HL-60 (cell line): ENCODE data around the gene PCSK9.

ENCODE experiments used
- POLR2AphosphoS5 ChIP-seq: IDR thresholded peaks from 2 replicates; pipeline ENCODE4 v1.6.1; 2012; ENCODE audit warnings: low read depth
- TF ChIP-seq, protein P1 (sequence below): IDR thresholded peaks from one replicate; pipeline ENCODE4 v1.5.1; 2011; ENCODE audit warnings: low read length, control low read depth, inconsistent platforms; ENCODE audit not compliant: insufficient read depth
- TF ChIP-seq, protein P2 (sequence below): IDR thresholded peaks from 2 replicates; pipeline ENCODE4 v1.6.1; 2012; ENCODE audit warnings: low read depth; ENCODE audit not compliant: insufficient replicate concordance

DNA sequence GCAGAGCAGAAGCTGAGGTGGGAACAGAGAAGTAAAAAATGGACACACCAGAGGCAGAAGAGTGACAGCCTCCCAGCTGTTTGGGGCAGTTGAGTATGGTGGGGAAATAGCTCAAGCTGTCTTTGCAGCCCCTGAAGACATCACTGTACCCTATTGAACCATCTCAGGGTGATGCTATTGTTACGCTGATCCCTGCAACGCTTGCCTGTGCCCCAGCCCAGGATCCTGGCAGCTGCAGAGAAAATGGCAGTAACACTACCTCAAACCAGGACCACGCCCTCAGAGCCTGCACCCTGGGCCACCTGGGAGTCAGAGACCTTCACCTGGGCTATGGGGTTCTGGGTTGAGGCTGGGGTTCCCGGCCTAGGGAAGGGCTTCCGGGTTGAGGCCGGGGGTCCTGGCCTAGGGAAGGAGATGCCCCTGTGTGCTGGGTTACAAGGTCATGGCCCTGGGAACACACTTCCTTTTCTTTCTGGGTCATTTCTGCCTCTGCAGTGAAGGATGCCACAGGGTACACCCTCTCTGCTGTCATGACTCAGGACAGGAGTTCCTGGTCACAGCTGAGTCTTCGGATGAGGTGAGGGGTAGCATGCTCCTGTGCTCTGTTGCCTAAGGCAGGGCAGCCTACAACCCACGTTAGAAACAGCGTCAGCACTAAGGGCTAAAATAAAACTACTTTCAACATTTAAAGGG, 29.0 kb upstream of the PCSK9 start:
- TF ChIP-seq, protein P1, sequence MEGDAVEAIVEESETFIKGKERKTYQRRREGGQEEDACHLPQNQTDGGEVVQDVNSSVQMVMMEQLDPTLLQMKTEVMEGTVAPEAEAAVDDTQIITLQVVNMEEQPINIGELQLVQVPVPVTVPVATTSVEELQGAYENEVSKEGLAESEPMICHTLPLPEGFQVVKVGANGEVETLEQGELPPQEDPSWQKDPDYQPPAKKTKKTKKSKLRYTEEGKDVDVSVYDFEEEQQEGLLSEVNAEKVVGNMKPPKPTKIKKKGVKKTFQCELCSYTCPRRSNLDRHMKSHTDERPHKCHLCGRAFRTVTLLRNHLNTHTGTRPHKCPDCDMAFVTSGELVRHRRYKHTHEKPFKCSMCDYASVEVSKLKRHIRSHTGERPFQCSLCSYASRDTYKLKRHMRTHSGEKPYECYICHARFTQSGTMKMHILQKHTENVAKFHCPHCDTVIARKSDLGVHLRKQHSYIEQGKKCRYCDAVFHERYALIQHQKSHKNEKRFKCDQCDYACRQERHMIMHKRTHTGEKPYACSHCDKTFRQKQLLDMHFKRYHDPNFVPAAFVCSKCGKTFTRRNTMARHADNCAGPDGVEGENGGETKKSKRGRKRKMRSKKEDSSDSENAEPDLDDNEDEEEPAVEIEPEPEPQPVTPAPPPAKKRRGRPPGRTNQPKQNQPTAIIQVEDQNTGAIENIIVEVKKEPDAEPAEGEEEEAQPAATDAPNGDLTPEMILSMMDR = no peak
- TF ChIP-seq, protein P2, sequence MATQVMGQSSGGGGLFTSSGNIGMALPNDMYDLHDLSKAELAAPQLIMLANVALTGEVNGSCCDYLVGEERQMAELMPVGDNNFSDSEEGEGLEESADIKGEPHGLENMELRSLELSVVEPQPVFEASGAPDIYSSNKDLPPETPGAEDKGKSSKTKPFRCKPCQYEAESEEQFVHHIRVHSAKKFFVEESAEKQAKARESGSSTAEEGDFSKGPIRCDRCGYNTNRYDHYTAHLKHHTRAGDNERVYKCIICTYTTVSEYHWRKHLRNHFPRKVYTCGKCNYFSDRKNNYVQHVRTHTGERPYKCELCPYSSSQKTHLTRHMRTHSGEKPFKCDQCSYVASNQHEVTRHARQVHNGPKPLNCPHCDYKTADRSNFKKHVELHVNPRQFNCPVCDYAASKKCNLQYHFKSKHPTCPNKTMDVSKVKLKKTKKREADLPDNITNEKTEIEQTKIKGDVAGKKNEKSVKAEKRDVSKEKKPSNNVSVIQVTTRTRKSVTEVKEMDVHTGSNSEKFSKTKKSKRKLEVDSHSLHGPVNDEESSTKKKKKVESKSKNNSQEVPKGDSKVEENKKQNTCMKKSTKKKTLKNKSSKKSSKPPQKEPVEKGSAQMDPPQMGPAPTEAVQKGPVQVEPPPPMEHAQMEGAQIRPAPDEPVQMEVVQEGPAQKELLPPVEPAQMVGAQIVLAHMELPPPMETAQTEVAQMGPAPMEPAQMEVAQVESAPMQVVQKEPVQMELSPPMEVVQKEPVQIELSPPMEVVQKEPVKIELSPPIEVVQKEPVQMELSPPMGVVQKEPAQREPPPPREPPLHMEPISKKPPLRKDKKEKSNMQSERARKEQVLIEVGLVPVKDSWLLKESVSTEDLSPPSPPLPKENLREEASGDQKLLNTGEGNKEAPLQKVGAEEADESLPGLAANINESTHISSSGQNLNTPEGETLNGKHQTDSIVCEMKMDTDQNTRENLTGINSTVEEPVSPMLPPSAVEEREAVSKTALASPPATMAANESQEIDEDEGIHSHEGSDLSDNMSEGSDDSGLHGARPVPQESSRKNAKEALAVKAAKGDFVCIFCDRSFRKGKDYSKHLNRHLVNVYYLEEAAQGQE = no peak
- TF ChIP-seq POLR2AphosphoS5 = no peak
